Fibroblast of villous mesenchyme (primary cell): Measurements from ENCODE around the gene HOXB5. TPM values are rescaled to one million over a fixed set of nuclear protein-coding genes. Genes with fewer than 3 reads are reported as not detected.
A peak's percentile ranks its signal among the peaks of the same experiment; 100 is the strongest.

Source experiments
- DNase-seq: peaks from one replicate; pipeline ENCODE4 v3.0.0-alpha.2; 2010; ENCODE audit warnings: low read depth
- H3K4me3 ChIP-seq: 2 replicates; pipeline ENCODE4 v1.5.1; 2011; ENCODE audit warnings: low read depth, mild to moderate bottlenecking, low read length
- total RNA-seq: library from RNA; depleted of rRNA; stranded (reverse); fragments of >200 nt; gene quantifications from 2 replicates; pipeline ENCODE4 v1.2.3, GENCODE V29; 2012
- TF ChIP-seq, protein P1 (sequence below): IDR thresholded peaks from 2 replicates; pipeline ENCODE4 v1.5.1; 2012; ENCODE audit warnings: low read depth, mild to moderate bottlenecking, low read length; ENCODE audit not compliant: insufficient read depth

HOXB5 gene
- total RNA-seq, 1 donor, result 0.43 TPM

DNA sequence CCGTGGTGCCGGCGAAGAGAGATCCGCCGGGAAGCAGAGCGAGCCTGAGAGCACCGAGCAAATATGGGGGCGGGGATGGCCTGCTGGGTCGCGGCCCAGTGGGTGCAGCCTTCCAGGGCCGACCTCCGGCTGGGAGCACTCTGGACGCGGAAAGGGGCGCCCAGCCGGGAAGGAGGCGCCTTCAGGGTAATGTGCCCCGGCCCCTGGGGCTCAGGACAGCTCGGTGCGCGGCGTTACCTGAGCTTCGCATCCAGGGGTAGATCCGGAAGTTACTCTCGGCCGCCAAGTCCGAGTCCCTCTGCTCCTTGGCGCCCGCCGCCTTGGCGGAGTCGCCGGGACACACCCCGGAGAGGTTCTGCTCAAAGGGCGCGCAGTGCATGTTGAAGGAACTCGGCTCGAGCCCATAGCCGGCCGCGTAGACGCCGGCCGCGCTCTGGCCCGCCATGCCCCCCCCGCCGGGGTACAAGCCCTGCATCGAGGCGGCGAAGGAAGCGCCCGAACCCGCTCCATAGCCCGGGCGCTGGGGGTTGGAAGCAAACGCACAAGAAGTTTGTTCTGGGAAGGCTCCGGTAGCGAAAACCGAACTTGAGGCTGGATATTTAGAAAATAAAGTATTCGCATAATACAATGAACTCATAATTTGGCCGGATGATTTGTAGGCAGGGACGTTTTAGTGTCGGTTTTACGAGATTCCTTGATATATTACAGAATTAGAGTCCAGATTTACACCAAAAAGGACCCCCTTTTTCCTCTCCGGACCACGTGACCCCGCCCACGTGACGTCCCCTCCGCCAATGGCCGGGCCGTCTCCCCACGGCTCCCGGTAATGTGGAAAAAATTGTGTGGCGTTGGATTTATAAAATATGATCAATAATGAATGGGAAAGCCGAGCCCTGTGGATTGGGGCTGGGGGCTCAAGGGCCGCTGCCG is 17.0 kb upstream of the HOXB5 start, which contains the start of gene HOXB7:
Gene HOXB7, minus strand, starts transcription at position 736 of the 930 bp plus-strand sequence. Its CDS starts 99 bp downstream, at position 637.
- peak within 1 kb of the TSS; percentile 65 for H3K4me3 ChIP-seq
- peak; percentile 41 for DNase-seq

DNA sequence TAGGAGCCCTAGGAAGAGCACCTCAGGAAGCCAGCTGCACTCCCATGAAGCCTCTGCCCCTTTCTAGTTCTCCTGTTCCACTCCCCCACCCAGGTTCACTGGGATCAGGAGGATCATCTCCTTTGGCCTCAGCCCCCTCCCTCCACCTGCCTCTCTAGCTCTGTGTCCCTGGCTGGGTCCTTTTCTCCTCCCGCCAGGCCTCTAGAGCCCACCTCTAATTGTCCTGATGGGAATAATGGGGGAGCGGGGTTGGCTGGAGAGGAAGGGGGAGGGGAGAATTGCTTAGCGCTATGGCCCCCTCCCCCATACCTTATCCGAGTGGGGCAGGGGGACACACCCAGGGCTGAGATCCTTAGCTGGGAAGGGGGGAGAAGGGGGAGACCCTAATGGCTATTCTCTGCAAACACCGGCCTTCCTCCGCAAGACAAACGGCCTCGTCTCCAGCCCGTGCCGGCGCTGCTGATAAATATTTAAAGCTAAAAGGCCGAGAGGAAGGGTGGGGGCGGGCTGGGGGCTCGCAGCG is 16.2 kb upstream of the HOXB5 start:
- TF ChIP-seq, protein P1, sequence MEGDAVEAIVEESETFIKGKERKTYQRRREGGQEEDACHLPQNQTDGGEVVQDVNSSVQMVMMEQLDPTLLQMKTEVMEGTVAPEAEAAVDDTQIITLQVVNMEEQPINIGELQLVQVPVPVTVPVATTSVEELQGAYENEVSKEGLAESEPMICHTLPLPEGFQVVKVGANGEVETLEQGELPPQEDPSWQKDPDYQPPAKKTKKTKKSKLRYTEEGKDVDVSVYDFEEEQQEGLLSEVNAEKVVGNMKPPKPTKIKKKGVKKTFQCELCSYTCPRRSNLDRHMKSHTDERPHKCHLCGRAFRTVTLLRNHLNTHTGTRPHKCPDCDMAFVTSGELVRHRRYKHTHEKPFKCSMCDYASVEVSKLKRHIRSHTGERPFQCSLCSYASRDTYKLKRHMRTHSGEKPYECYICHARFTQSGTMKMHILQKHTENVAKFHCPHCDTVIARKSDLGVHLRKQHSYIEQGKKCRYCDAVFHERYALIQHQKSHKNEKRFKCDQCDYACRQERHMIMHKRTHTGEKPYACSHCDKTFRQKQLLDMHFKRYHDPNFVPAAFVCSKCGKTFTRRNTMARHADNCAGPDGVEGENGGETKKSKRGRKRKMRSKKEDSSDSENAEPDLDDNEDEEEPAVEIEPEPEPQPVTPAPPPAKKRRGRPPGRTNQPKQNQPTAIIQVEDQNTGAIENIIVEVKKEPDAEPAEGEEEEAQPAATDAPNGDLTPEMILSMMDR, result no peak
- peak overlapping the region; percentile 65 for H3K4me3 ChIP-seq
- DNase-seq, result no peak

More for the DNA sequence above, 17.0 kb upstream of the HOXB5 start, which contains the start of gene HOXB7:
- TF ChIP-seq, protein P1, result no peak

DNA sequence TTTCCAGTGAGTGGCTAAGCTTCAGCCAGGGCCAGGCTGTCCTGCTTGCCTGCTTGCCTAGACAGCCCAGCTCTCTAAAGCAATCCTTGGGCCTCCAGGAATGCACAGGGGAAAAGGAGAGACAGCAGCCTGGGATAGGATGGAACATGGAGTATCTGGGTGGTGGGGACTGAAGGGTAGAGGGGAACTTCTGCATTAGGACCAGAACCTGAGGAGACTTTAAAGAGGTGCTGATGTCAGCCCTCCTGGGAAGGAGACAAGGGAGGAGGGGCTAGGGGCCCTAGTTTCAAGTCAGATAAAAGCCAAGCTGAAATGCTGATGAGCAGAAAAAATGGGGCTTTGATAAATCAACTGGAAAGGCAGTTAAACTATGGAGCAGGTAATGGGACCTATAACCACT is 15.5 kb upstream of the HOXB5 start:
- TF ChIP-seq, protein P1, result no peak
- no peak for DNase-seq
- no peak overlapping the region for H3K4me3 ChIP-seq

DNA sequence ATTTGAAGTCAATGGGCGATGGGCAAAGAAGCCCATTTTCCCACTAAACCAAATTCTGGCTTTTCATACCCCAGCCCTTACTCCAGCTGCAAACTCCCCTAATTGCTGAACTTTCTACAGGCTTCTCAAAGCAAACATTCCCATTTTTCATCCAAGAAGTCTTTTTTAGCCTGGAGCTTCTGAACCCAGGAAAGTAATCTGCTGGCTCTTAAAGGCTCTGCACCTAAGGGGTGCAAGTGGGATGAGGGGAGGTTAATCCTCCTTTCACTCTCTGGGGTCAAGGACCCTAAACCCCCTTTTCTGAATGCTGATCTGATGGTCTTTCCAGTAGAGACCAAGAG is 14.9 kb upstream of the HOXB5 start:
- no peak for DNase-seq
- TF ChIP-seq, protein P1, result no peak
- H3K4me3 ChIP-seq, result no peak overlapping the region

DNA sequence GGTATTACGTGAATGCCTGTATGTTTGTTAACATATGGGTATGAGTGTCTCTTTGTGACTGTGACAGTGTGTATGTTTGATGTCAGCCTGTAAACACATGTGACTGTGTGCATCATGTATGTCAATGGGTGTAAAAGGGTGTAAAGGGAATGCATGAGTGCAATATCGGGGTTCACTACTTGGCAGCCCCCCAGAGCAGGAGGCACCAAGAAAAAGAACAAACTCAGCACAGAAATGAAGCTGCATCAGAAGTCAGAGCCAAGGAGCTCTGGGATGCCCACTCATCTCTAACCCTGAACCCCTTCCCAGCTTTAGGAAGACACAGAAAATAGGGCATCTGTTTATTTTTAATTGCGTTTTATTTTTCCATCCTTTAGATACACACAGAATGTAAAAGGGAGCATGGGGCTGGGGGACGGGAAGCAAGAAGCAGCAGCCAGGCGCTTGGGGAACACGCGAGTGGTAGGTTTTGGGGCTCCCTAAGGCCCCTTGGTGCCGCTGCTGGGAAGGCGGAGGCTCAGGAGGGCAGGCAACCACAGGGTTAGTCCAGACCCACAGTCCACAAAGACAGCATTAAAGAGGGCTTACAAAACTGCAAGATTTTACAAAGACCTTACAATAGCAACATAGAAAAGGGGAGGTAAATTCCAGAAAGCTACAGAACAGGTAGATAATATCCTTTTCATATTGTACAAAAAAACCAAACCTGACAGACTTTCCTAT is 13.5 kb upstream of the HOXB5 start:
- no peak overlapping the region for H3K4me3 ChIP-seq
- no peak for DNase-seq
- TF ChIP-seq, protein P1, result no peak

DNA sequence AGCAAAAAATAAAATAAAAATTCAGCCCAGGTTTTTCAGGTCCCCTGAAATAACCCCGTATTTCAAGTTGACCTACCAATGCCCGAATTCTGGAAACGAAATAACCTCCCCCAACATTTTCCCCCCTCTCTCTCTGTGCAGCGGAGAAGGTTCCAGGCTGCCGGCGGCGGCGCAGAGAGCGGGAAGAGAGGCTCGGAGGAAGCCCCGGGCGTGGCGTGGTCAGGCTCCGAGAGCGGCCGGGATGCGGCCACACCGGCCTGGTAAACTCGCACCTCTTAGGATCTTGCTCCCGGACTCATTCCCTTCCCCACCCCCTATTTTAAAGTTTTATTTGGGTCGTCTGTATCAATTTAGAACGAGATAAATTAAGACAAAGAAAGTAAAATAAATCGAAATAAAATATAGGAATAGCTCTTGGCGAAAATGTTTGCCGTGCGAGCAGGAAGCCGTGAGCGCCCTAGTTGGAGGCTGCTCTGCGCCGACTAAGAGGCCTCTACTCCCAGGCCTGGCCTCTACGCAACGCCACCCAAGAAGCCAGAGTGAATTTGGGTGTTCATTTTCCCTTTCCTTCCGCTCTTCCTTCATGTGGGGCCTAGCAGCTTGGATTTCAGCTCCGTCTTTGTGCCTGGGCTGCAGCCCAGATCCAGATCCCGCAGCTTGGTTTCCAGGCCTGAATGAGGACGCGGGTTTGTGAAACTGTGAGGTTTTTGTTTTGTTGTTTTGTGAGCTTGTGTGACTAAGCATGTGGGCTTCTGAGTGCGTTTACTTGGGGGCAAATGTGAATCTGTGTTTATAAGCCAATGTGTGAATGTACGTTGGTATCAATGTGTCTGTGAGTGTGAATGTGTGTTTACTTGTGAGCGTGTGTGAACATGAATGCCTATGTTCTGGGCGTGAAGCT is 12.7 kb upstream of the HOXB5 start:
- DNase-seq, result no peak
- H3K4me3 ChIP-seq, result no peak overlapping the region

More for the DNA sequence above, 12.7 kb upstream of the HOXB5 start:
- TF ChIP-seq, protein P1, result no peak
